SK-N-SH treated with all-trans-retinoic acid at 6 μM for 48 hours (cell line): ENCODE data around the gene TOMM20L.

Experiments used
- ATAC-seq: fragments of 200-7000 bp; cut with Tn5 transposase; 3 replicates; pipeline ENCODE4 v1.9.1; 2020; ENCODE audit warnings: mild to moderate bottlenecking, moderate library complexity
- ARNTL ChIP-seq: fragments of 450-650 bp; formaldehyde crosslinking; IDR thresholded peaks from 2 replicates; pipeline ENCODE4 v1.5.0; 2020; ENCODE audit warnings: low read depth, mild to moderate bottlenecking, moderate library complexity, borderline replicate concordance
- CREB5 ChIP-seq: fragments of 250-450 bp; sonication (Bioruptor Pico); IDR thresholded peaks from 2 replicates; pipeline ENCODE4 v1.5.1; 2020; ENCODE audit warnings: low read depth, mild to moderate bottlenecking, moderate library complexity
- CSRNP3 ChIP-seq: fragments of 250-450 bp; sonication (Bioruptor Pico); IDR thresholded peaks from 2 replicates; pipeline ENCODE4 v1.5.1; 2021; ENCODE audit warnings: mild to moderate bottlenecking, moderate library complexity
- ESRRG ChIP-seq: fragments of 250-450 bp; sonication (Bioruptor Pico); IDR thresholded peaks from 2 replicates; pipeline ENCODE4 v1.6.1; 2021; ENCODE audit warnings: mild to moderate bottlenecking
- OSR1 ChIP-seq: fragments of 250-450 bp; sonication (Bioruptor Pico); IDR thresholded peaks from 2 replicates; pipeline ENCODE4 v1.8.0; 2022; ENCODE audit warnings: moderate library complexity, mild to moderate bottlenecking, inconsistent platforms
- PATZ1 ChIP-seq: fragments of 250-450 bp; sonication (Bioruptor Pico); IDR thresholded peaks from 2 replicates; pipeline ENCODE4 v1.8.0; 2020; ENCODE audit warnings: mild to moderate bottlenecking, moderate library complexity, borderline replicate concordance
- POU6F1 ChIP-seq: fragments of 250-450 bp; sonication (Bioruptor Pico); IDR thresholded peaks from 2 replicates; pipeline ENCODE4 v1.8.0; 2021; ENCODE audit warnings: low read depth, mild to moderate bottlenecking, moderate library complexity, borderline replicate concordance
- RARB ChIP-seq: fragments of 250-450 bp; sonication (Bioruptor Pico); IDR thresholded peaks from 2 replicates; pipeline ENCODE4 v1.8.0; 2021; ENCODE audit warnings: mild to moderate bottlenecking, moderate library complexity
- SNAI2 ChIP-seq: fragments of 250-450 bp; sonication (Bioruptor Pico); IDR thresholded peaks from 2 replicates; pipeline ENCODE4 v1.5.0; 2020; ENCODE audit warnings: mild to moderate bottlenecking, moderate library complexity
- TCF4 ChIP-seq: fragments of 250-450 bp; sonication (Bioruptor Pico); IDR thresholded peaks from 2 replicates; pipeline ENCODE4 v1.8.0; 2021; ENCODE audit warnings: mild to moderate bottlenecking, moderate library complexity, borderline replicate concordance
- TSHZ2 ChIP-seq: fragments of 250-450 bp; sonication (Bioruptor Pico); IDR thresholded peaks from 2 replicates; pipeline ENCODE4 v1.5.0; 2020; ENCODE audit warnings: mild to moderate bottlenecking, moderate library complexity
- ZC3H10 ChIP-seq: fragments of 250-450 bp; sonication (Bioruptor Pico); IDR thresholded peaks from 2 replicates; pipeline ENCODE4 v1.5.1; 2021; ENCODE audit warnings: mild to moderate bottlenecking, moderate library complexity
- ZNF70 ChIP-seq: fragments of 450-650 bp; formaldehyde crosslinking; IDR thresholded peaks from 2 replicates; pipeline ENCODE4 v1.5.0; 2020; ENCODE audit warnings: mild to moderate bottlenecking, moderate library complexity
- ZNF8 ChIP-seq: fragments of 450-650 bp; formaldehyde crosslinking; IDR thresholded peaks from 2 replicates; pipeline ENCODE4 v1.5.0; 2020; ENCODE audit warnings: mild to moderate bottlenecking, moderate library complexity

TOMM20L gene

GRCh38 chr14:58430156-58430555 lies 34.4 kb downstream of the TOMM20L start (continued):
- TF ChIP-seq ZC3H10 (CRISPR knock-in tag): no peak
- TF ChIP-seq ARNTL (CRISPR knock-in tag): no peak
- TF ChIP-seq SNAI2 (CRISPR knock-in tag): no peak
- no peak for TF ChIP-seq ZNF8 (CRISPR knock-in tag)

- ATAC-seq: no peak
Observed at GRCh38 chr14:58439476-58439875, 43.7 kb downstream of the TOMM20L start.

GRCh38 chr14:58444627-58445026 lies 48.9 kb downstream of the TOMM20L start:
- TF ChIP-seq RARB (CRISPR knock-in tag): no peak
- TF ChIP-seq ZNF8 (CRISPR knock-in tag): no peak
- no peak for TF ChIP-seq POU6F1 (CRISPR knock-in tag)
- no peak for TF ChIP-seq CSRNP3 (CRISPR knock-in tag)
- ATAC-seq: no peak

More at GRCh38 chr14:58439476-58439875, 43.7 kb downstream of the TOMM20L start:
- TF ChIP-seq ZC3H10 (CRISPR knock-in tag): no peak
- TF ChIP-seq ESRRG (CRISPR knock-in tag): no peak
- no peak for TF ChIP-seq ZNF70
- TF ChIP-seq POU6F1 (CRISPR knock-in tag): no peak
- TF ChIP-seq ZNF8 (CRISPR knock-in tag): no peak
- TF ChIP-seq RARB (CRISPR knock-in tag): no peak
- no peak for TF ChIP-seq SNAI2 (CRISPR knock-in tag)
- no peak for TF ChIP-seq PATZ1 (CRISPR knock-in tag)
- TF ChIP-seq TSHZ2: no peak

- no peak for TF ChIP-seq CSRNP3 (CRISPR knock-in tag)
- TF ChIP-seq CREB5 (CRISPR knock-in tag): no peak
- no peak for TF ChIP-seq ARNTL (CRISPR knock-in tag)
- TF ChIP-seq ZNF8 (CRISPR knock-in tag): no peak
- no peak for TF ChIP-seq OSR1 (CRISPR knock-in tag)
- no peak for TF ChIP-seq TCF4 (CRISPR knock-in tag)
- TF ChIP-seq, all 23 proteins: peak for 0
- no peak for ATAC-seq
Observed at GRCh38 chr14:58455593-58456265, 60.0 kb downstream of the TOMM20L start.
